Measurements from ENCODE around the gene CREG2.

Gene CREG2

DNA sequence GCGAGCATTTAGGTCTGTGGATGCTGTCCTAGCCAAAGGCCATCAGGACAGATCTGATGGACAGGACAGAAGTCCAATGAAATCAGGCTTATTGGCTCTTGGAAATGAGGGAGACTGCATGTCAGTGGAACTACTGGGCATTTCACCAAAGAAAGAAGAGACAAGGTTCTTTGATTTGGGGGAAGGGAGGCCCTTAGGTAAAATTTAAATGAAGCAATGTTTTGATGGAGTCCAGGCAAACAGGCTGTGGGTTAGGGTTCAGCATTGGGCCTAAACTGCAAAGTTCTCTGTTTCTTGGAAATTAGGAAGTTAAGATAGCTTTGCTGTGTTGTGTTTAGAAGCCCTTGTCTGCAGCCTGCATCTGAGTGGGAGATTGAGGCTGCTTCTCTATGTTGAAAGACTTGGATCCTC, 47.2 kb downstream of the CREG2 start:
- H3K4me3 ChIP-seq (ENCODE audit: low read depth, low read length) = no peak overlapping the region
- TF ChIP-seq, protein P1, sequence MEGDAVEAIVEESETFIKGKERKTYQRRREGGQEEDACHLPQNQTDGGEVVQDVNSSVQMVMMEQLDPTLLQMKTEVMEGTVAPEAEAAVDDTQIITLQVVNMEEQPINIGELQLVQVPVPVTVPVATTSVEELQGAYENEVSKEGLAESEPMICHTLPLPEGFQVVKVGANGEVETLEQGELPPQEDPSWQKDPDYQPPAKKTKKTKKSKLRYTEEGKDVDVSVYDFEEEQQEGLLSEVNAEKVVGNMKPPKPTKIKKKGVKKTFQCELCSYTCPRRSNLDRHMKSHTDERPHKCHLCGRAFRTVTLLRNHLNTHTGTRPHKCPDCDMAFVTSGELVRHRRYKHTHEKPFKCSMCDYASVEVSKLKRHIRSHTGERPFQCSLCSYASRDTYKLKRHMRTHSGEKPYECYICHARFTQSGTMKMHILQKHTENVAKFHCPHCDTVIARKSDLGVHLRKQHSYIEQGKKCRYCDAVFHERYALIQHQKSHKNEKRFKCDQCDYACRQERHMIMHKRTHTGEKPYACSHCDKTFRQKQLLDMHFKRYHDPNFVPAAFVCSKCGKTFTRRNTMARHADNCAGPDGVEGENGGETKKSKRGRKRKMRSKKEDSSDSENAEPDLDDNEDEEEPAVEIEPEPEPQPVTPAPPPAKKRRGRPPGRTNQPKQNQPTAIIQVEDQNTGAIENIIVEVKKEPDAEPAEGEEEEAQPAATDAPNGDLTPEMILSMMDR (IDR thresholded peaks at IDR 0.05; ENCODE audit: low read depth, low read length) = no peak

DNA sequence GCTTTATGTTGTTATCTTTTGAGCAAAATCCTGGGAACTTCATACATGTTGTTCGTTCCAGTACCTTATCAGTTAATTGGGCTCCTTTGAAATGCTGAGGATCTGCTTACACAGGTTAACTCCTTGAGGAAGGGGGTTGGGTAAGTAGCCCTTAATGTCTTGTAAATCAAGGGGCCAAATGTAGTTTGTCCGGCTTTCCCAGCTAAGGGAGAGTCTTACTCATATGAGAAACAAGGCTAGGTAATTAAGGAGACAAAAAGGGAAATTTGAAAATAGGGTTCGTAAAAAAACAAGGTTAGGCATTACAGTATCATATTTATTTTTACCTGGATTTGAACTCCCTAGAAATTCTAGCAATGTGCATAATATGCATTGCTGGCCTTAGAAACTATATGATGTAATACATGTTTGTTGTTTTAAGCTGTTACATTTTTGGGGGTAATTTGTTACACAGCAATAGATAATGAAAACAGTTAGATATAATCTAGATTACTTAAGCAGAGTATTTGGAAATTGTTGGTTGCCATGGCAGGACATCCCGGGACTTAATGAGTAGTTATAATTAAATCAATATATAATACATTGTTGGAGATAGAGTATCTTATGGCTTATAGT, 47.9 kb downstream of the CREG2 start:
- TF ChIP-seq, protein P1 (IDR thresholded peaks at IDR 0.05; ENCODE audit: low read depth, low read length) = no peak
- H3K4me3 ChIP-seq (ENCODE audit: low read depth, low read length) = no peak overlapping the region

DNA sequence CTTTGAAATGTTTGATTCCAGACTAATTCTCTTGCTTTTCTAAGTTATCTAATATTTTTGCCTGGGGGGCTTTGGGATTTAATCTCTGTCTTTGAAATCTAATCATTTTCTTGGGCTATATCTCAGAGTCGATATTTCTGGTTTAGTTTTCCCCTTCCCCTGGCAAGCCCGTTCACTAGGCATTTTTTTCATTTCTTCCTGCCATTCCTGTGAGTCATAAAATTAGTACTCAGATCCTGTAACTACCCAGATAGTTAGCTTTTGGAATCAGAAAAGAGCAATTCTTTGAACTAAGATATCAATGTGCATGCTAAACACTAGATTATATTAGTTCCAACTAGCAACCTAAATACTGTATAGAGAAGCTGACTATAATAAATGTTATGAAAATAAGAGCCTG, 49.4 kb downstream of the CREG2 start:
- no peak overlapping the region for H3K4me3 ChIP-seq (ENCODE audit: low read depth, low read length)
- TF ChIP-seq, protein P1 (IDR thresholded peaks at IDR 0.05; ENCODE audit: low read depth, low read length) = no peak

DNA sequence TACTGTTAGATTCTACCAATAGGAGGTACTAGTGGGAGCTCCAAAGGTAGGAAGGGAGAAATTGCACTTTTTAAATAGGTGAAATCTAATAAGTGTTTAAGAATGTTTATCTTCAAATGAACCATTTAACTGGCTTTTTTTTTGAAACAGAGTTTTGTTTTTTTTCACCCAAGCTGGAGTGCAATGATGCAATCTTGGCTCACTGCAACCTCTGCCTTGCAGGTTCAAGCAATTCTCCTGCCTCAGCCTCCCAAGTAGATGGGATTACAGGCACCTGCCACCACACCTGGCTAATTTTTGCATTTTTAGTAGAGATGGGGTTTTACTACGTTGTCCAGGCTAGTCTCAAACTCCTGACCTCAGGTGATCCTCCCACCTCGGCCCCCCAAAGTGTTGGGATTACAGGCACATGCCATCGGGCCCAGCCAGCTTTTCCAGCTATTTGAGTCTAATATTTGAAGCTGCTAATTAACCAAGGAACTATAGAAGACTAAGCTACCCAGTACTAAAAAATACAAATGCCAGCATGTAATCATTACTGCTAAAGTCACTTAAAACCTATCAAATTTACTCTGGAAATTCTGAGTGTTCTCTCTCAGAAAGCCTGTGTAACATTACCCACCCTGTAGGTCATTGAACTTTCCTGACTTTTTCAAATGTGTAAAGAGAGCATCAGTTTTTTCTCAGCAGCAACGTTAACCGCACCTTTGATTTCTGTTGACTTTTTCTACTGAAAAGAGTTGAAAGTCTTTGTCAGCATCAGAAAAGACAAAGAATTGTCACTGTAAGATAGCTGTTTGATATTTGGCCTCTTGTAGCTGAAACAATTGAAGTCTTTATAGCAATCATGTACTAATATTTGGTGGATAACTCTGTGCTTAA, 54.2 kb downstream of the CREG2 start:
- H3K4me3 ChIP-seq (ENCODE audit: low read depth, low read length) = no peak overlapping the region
- TF ChIP-seq, protein P1 (IDR thresholded peaks at IDR 0.05; ENCODE audit: low read depth, low read length) = no peak

DNA sequence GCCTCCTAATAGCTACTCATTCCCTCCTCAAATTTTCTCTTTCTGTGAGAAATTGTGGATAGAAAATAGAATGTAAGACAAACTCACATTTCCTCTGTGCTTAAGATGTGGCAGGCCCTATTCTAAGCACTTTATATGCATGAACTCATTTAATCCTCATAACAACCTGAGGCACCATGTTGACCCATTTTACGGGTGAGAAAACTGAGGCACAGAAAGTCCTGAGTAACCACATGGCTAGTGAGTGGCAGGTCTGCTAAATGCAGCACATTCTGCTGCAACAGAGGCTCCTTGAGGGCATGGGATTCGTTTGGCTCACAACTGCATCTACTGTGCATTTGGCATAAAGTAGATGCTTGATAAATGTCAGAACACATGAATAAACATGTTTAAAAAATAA, 56.1 kb downstream of the CREG2 start:
- TF ChIP-seq, protein P1 (IDR thresholded peaks at IDR 0.05; ENCODE audit: low read depth, low read length) = no peak
- H3K4me3 ChIP-seq (ENCODE audit: low read depth, low read length) = no peak overlapping the region

DNA sequence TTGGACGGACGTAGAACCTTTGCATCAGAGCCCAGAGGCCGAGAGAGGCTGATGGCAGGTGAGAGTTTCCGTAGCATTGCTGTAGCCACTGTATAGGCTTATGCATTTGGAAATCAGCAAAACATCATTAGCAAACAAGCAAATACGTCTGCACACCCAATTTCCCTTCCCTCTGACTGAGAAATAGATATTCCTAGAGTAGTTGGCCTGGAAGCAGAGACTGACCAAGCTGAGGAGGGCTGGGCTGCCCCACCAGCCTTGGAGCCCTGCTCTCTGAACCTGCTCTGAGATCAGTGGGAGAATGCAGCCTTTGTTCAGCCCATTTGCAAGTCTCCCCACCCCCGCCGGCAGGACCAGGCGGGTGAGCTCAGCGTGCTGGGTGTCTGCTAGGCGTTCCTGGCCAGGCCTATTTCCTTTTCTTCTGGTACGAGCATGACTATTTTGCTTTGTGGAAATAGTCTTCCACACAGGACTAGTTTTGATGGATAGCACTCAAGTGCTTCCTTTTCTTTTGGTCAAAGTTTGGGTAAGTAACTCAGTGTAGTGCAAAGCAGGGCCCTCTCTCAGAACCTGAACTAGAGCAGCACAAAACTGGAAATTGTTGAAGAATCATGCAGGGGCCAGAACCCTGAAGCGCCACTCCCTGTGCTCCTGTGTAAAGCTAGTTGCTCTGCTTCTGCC, 56.9 kb downstream of the CREG2 start:
- TF ChIP-seq, protein P1 (IDR thresholded peaks at IDR 0.05; ENCODE audit: low read depth, low read length) = no peak
- no peak overlapping the region for H3K4me3 ChIP-seq (ENCODE audit: low read depth, low read length)

DNA sequence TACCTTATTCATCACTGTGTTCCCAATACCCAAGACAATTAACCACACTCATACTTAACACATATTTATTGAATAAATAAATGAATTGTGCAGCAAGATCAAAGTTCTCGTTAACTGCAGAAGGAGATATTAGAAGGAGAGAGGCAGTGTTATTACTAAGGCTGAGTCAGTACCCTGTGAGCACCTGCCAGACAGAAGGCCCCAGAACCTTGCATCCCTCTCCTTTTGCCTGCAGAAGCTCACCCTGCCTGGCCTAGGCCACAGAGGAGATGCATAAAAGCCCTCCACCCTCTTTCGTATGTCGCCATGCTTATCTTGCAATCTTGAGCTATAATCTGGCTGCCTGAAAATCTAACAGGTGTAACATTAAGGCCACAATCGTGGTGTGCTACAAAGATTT, 58.3 kb downstream of the CREG2 start:
- H3K4me3 ChIP-seq (ENCODE audit: low read depth, low read length) = no peak overlapping the region
- TF ChIP-seq, protein P1 (IDR thresholded peaks at IDR 0.05; ENCODE audit: low read depth, low read length) = no peak
